OCI-LY3 (cell line): ENCODE results near the gene LGALS1.

Experiments
- H2AFZ ChIP-seq: fragments of 200-600, 300-600 bp; shearing (Covaris generic); 2 replicates; pipeline ENCODE4 v1.6.0; 2014; ENCODE audit warnings: antibody characterized with exemption, low read depth, low read length
- H3K27ac ChIP-seq: fragments of 200-600, 300-600 bp; sonication (generic); 2 replicates; pipeline ENCODE4 v1.5.1; 2014; ENCODE audit warnings: mild to moderate bottlenecking, low read length, moderate library complexity, mixed read lengths
- H3K27me3 ChIP-seq: fragments of 200-600, 300-600 bp; sonication (generic); 2 replicates; pipeline ENCODE4 v1.6.1; 2014; ENCODE audit warnings: low read depth, low read length, mixed read lengths
- H3K36me3 ChIP-seq: fragments of 200-600, 300-600 bp; sonication (generic); replicated peaks from 2 replicates; pipeline ENCODE3; 2014; ENCODE audit warnings: low read depth, low read length, mixed read lengths
- H3K4me1 ChIP-seq: fragments of 300-600, 200-600 bp; sonication (generic); 2 replicates; pipeline ENCODE4 v1.6.1; 2014; ENCODE audit warnings: low read length, mixed read lengths
- H3K4me2 ChIP-seq: fragments of 200-600, 300-600 bp; sonication (generic); 2 replicates; pipeline ENCODE4 v1.6.1; 2014; ENCODE audit warnings: low read length, mixed read lengths
- H3K4me3 ChIP-seq: fragments of 300-600, 200-600 bp; sonication (generic); 2 replicates; pipeline ENCODE4 v1.5.1; 2014; ENCODE audit warnings: antibody characterized with exemption, mild to moderate bottlenecking, low read length, moderate library complexity
- H3K79me2 ChIP-seq: fragments of 300-600, 200-600 bp; shearing (Covaris generic); 2 replicates; pipeline ENCODE4 v1.6.1; 2014; ENCODE audit warnings: mild to moderate bottlenecking, low read length, mixed read lengths
- H3K9ac ChIP-seq: fragments of 300-600, 200-600 bp; shearing (Covaris generic); 2 replicates; pipeline ENCODE4 v1.6.0; 2014; ENCODE audit warnings: mild to moderate bottlenecking, low read length, moderate library complexity
- H3K9me3 ChIP-seq: fragments of 200-600, 300-600 bp; shearing (Covaris generic); 2 replicates; pipeline ENCODE4 v1.6.1; 2014; ENCODE audit warnings: low read length, mixed read lengths; ENCODE audit not compliant: insufficient read depth
- H4K20me1 ChIP-seq: fragments of 200-600, 300-600 bp; sonication (generic); 2 replicates; pipeline ENCODE4 v1.6.1; 2016; ENCODE audit warnings: low read length, mixed read lengths; ENCODE audit not compliant: insufficient read depth
- CTCF ChIP-seq: fragments of 200-600, 300-600 bp; sonication (generic); IDR thresholded peaks from 2 replicates; pipeline ENCODE4 v1.5.1; 2014; ENCODE audit warnings: antibody characterized with exemption, low read length, low read depth
- EZH2phosphoT487 ChIP-seq: fragments of 200-600 bp; shearing (Covaris generic); IDR thresholded peaks from 2 replicates; pipeline ENCODE4 v1.6.1; 2018; ENCODE audit warnings: antibody characterized with exemption, mixed run types, low read depth

Gene LGALS1

GRCh38 chr22:37705205-37705604 is 29.8 kb downstream of the LGALS1 start:
- no peak overlapping the region for H3K4me2 ChIP-seq
- H3K4me3 ChIP-seq: no peak overlapping the region
- no peaks in the 10 kb centered on the region for H3K9me3 ChIP-seq
- H3K79me2 ChIP-seq: no peaks in the 10 kb centered on the region
- H3K27me3 ChIP-seq: no peaks in the 10 kb centered on the region
- no peak overlapping the region for H3K9ac ChIP-seq
- TF ChIP-seq EZH2phosphoT487: no peak
- no peak overlapping the region for H3K27ac ChIP-seq
- H4K20me1 ChIP-seq: no peaks in the 10 kb centered on the region
- H3K4me1 ChIP-seq: no peaks in the 10 kb centered on the region
- H3K36me3 ChIP-seq: no peaks in the 10 kb centered on the region
- no peak overlapping the region for H2AFZ ChIP-seq

DNA sequence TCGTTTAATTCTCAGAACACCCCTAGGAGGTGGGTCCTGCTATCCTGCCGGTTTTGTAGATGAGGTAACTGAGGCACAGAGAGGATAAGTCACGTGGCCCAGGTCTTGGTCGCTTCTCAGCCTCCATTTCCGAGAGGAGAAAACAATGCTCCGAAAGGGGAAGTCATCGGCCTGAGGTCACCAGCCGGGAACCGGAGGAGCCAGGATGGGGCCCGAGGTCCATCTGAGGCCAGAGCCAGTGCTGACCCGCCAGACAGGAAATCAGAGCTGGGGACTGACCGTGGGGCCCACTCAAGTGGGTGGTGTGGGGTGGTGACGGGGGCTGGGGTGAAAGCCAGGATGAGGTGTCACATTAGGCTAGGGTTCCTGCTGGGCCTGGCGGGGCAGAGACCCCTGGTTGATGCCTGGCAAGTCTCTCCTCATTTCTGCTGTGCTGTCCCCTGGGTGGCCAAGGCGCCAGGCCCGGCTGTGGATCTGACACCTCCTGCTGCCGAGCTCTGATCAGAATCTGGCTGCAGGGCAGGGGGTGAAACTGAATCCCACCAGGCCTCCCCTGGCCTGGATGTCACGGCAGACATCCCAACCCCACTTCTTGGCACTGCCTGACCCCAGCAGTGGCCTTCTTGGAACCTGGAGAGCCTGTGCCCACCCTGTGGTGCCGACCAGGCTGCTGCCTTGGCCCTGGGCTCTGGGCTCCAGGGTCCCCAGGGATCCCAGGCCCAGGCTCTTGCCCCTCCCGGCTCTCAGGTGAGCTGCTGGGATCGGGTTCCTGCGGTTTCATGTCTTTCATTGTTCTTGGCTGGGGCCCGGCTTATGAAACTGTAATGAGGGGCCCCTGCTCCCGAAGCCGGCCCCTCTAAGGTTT is 33.4 kb downstream of the LGALS1 start:
- Histone ChIP-seq H3K36me3 (no peaks in the 10 kb centered on the region), H3K27ac (no peak overlapping the region), H3K79me2 (no peaks in the 10 kb centered on the region), H3K4me3 (no peak overlapping the region), H2AFZ (no peak overlapping the region), H4K20me1 (no peaks in the 10 kb centered on the region), H3K9ac (no peak overlapping the region), H3K9me3 (no peaks in the 10 kb centered on the region), H3K4me1 (no peaks in the 10 kb centered on the region), H3K4me2 (no peak overlapping the region), H3K27me3 (no peaks in the 10 kb centered on the region)
- TF ChIP-seq EZH2phosphoT487 (no peak), CTCF (no peak)

GRCh38 chr22:37709445-37709765 is 34.0 kb downstream of the LGALS1 start:
- Histone ChIP-seq H4K20me1 (no peaks in the 10 kb centered on the region), H3K9me3 (no peaks in the 10 kb centered on the region), H3K9ac (no peak overlapping the region), H3K79me2 (no peaks in the 10 kb centered on the region), H3K27ac (no peak overlapping the region), H2AFZ (no peak overlapping the region), H3K27me3 (no peaks in the 10 kb centered on the region), H3K4me2 (no peak overlapping the region), H3K36me3 (no peaks in the 10 kb centered on the region), H3K4me1 (no peaks in the 10 kb centered on the region), H3K4me3 (no peak overlapping the region)
- no peak for TF ChIP-seq EZH2phosphoT487

DNA sequence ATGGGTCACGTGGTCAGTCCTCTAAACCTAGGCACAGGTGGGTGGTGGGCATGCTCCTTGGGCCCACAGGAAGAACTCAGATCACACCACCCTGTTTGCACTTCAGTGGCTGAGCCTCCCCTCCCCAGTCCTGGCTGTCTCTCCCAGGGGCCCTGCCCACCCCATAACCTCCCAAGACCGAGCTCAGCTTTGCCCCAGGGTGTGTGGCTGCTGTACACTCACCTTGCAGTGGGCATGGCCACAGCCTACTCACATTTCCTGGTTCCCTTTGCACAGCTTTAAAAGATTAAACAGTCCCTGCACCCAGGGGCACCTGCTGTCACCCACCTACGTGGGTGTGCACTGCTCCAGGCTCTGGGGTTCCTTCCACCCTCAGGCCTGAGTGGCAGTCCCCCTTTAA is 35.2 kb downstream of the LGALS1 start:
- Histone ChIP-seq H2AFZ (no peak overlapping the region), H3K27ac (no peak overlapping the region), H4K20me1 (no peaks in the 10 kb centered on the region), H3K4me2 (no peak overlapping the region), H3K4me1 (no peaks in the 10 kb centered on the region), H3K9me3 (no peaks in the 10 kb centered on the region), H3K27me3 (no peaks in the 10 kb centered on the region), H3K36me3 (no peaks in the 10 kb centered on the region), H3K4me3 (no peak overlapping the region), H3K9ac (no peak overlapping the region), H3K79me2 (no peaks in the 10 kb centered on the region)
- TF ChIP-seq CTCF: no peak
- no peak for TF ChIP-seq EZH2phosphoT487

DNA sequence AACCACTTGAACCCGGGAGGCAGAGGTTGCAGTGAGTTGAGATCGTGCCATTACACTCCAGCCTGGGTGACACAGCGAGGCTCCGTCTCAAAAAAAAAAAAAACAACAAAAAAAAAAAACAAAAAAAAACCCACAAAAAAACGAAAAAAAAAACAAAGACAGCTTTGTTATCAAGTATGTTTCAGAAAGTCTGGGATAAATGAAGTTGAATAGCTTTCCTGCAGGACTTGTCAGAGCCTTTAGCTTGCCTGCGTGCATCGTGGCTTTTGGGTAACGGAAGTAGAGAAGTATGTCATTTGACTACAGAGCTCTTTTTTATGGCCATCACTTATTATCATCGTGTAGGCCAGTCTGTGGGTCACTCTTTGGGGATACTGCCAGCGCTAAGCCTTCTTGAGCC is 36.1 kb downstream of the LGALS1 start:
- Histone ChIP-seq H3K4me3 (no peak overlapping the region), H3K36me3 (no peaks in the 10 kb centered on the region), H3K4me2 (no peak overlapping the region), H3K9me3 (no peaks in the 10 kb centered on the region), H3K27me3 (no peaks in the 10 kb centered on the region), H3K4me1 (no peaks in the 10 kb centered on the region), H2AFZ (no peak overlapping the region), H3K79me2 (no peaks in the 10 kb centered on the region), H3K9ac (no peak overlapping the region), H3K27ac (no peak overlapping the region), H4K20me1 (no peaks in the 10 kb centered on the region)
- TF ChIP-seq CTCF: no peak
- no peak for TF ChIP-seq EZH2phosphoT487
